CD14-positive monocyte (primary cell): Measurements from ENCODE around the gene ITPRIPL2. TPM values are rescaled to one million over a fixed set of nuclear protein-coding genes. Genes with fewer than 3 reads are reported as not detected.
A peak's percentile ranks its signal among the peaks of the same experiment; 100 is the strongest.

ENCODE experiments used
- DNase-seq, 3 donors: peaks; one replicate each; pipeline ENCODE4 v3.0.0-alpha.2; 2011 to 2022
- H2AFZ ChIP-seq: 2 replicates; pipeline ENCODE4 v1.6.0; 2012; ENCODE audit warnings: mild to moderate bottlenecking, low read depth, low read length, inconsistent platforms; ENCODE audit not compliant: insufficient read depth, poor library complexity, severe bottlenecking
- H3K27ac ChIP-seq, 2 donors: 1 replicate in 1 of 2; 2 replicates in 1 of 2; pipeline ENCODE4 v1.5.1; 2012 to 2013; ENCODE audit warnings: low read length in 2 of 2, control low read depth in 1 of 2, inconsistent platforms in 1 of 2, low read depth in 1 of 2, mild to moderate bottlenecking in 1 of 2
- H3K27me3 ChIP-seq, 2 donors: one replicate each; pipeline versions ENCODE4 v1.6.0 to v1.6.1; 2011 to 2013; ENCODE audit warnings: low read length in 2 of 2; ENCODE audit not compliant: control insufficient read depth in 2 of 2, insufficient read depth in 2 of 2
- H3K36me3 ChIP-seq, 2 donors: replicated peaks in 1 of 2; 1 replicate in 1 of 2; 2 replicates in 1 of 2; pipeline versions ENCODE4 v1.5.1 to v1.6.1; 2012 to 2013; ENCODE audit warnings: low read length in 2 of 2, control low read depth in 1 of 2, inconsistent platforms in 1 of 2, mild to moderate bottlenecking in 1 of 2; ENCODE audit not compliant: insufficient read depth in 2 of 2, control insufficient read depth in 1 of 2
- H3K4me1 ChIP-seq, 2 donors: 1 replicate in 1 of 2; 2 replicates in 1 of 2; pipeline versions ENCODE4 v1.5.1 to v1.6.1; 2012 to 2013; ENCODE audit warnings: low read length in 2 of 2, control low read depth in 1 of 2, inconsistent platforms in 1 of 2, mild to moderate bottlenecking in 1 of 2, moderate library complexity in 1 of 2; ENCODE audit not compliant: insufficient read depth in 2 of 2, control insufficient read depth in 1 of 2
- H3K4me2 ChIP-seq: replicated peaks from 2 replicates; pipeline ENCODE3; 2012; ENCODE audit warnings: low read length, moderate library complexity, mild to moderate bottlenecking; ENCODE audit not compliant: poor library complexity, severe bottlenecking; ENCODE audit errors: extremely low read depth
- H3K4me3 ChIP-seq, 3 experiments: fragments of 200-600 bp in 1 of 3; sonication (generic) in 1 of 3; replicated peaks in 1 of 3; 1 replicate in 2 of 3; 2 replicates in 1 of 3; pipeline ENCODE4 v1.5.1; 2011 to 2013; ENCODE audit warnings: low read length in 3 of 3, mild to moderate bottlenecking in 3 of 3, control low read depth in 2 of 3, low read depth in 2 of 3, inconsistent platforms in 1 of 3, moderate library complexity in 1 of 3
- H3K79me2 ChIP-seq: 2 replicates; pipeline ENCODE4 v1.6.0; 2012; ENCODE audit warnings: mild to moderate bottlenecking, control low read depth, inconsistent platforms, low read length, moderate library complexity; ENCODE audit not compliant: insufficient read depth
- H3K9ac ChIP-seq: 2 replicates; pipeline ENCODE4 v1.6.0; 2017; ENCODE audit warnings: low read length, mild to moderate bottlenecking; ENCODE audit not compliant: insufficient read depth, poor library complexity, severe bottlenecking
- H3K9me3 ChIP-seq, 2 donors: replicated peaks in 1 of 2; 1 replicate in 1 of 2; 2 replicates in 1 of 2; pipeline versions ENCODE4 v1.5.1 to v1.6.1; 2012 to 2013; ENCODE audit warnings: low read length in 2 of 2, control low read depth in 1 of 2; ENCODE audit not compliant: control insufficient read depth in 1 of 2, insufficient read depth in 1 of 2
- H4K20me1 ChIP-seq: 2 replicates; pipeline ENCODE4 v1.6.0; 2012; ENCODE audit warnings: mild to moderate bottlenecking, low read length, control low read depth, moderate library complexity; ENCODE audit not compliant: insufficient read depth
- H3K27ac Mint-ChIP-seq, 7 donors: one replicate each; pipeline ENCODE4 v1.8.0; 2020; ENCODE audit warnings: mild to moderate bottlenecking in 7 of 7, mixed read lengths in 7 of 7, moderate library complexity in 6 of 7, inconsistent platforms in 2 of 7
- H3K27me3 Mint-ChIP-seq, 3 donors: one replicate each; pipeline ENCODE4 v1.8.0; 2021 to 2022; ENCODE audit warnings: low read depth in 3 of 3, mild to moderate bottlenecking in 3 of 3, mixed read lengths in 3 of 3, moderate library complexity in 3 of 3, inconsistent platforms in 1 of 3
- H3K36me3 Mint-ChIP-seq, 2 donors: one replicate each; pipeline ENCODE4 v1.8.0; 2020; ENCODE audit warnings: mixed read lengths in 2 of 2, inconsistent platforms in 1 of 2, mild to moderate bottlenecking in 1 of 2
- H3K4me1 Mint-ChIP-seq: one replicate; pipeline ENCODE4 v1.8.0; 2020; ENCODE audit warnings: mild to moderate bottlenecking, mixed read lengths
- H3K4me3 Mint-ChIP-seq, 2 donors: one replicate each; pipeline ENCODE4 v1.8.0; 2020; ENCODE audit warnings: mild to moderate bottlenecking in 2 of 2, mixed read lengths in 2 of 2, moderate library complexity in 1 of 2
- H3K9me3 Mint-ChIP-seq, 7 donors: one replicate each; pipeline ENCODE4 v1.8.0; 2020 to 2022; ENCODE audit warnings: mixed read lengths in 7 of 7, mild to moderate bottlenecking in 6 of 7, moderate library complexity in 6 of 7, inconsistent platforms in 2 of 7
- WGBS: methylation state at CpG from one replicate; pipeline ENCODE4 v1.1.5; 2013; ENCODE audit warnings: missing lambda C conversion rate; ENCODE audit not compliant: insufficient coverage; 5-methylcytosine and 5-hydroxymethylcytosine counted together
- intact Hi-C, 2 donors: fragments of 100-400 bp; cut with micrococcal nuclease; formaldehyde crosslinking; loops; one replicate each; pipeline versions ENCODE4 v1.15.0 to v1.15.1; 2023
- polyA plus RNA-seq, 3 donors: library from polyadenylated mRNA; depleted of rRNA in 1 of 3; unstranded in 2 of 3; stranded (reverse) in 1 of 3; fragments of 300-500 nt in 2 of 3; fragments of >200 nt in 1 of 3; fragmentation: Illumina TruSeq in 2 of 3; gene quantifications; 1 replicate in 2 of 3; 2 replicates in 1 of 3; pipeline ENCODE4 v1.2.3, GENCODE V29; 2012 to 2021
- TF ChIP-seq, protein P1 (sequence below): fragments of 200-600 bp; IDR thresholded peaks from one replicate; pipeline ENCODE4 v1.8.0; 2022; ENCODE audit warnings: antibody characterized with exemption, mild to moderate bottlenecking

ITPRIPL2 gene
- polyA plus RNA-seq, 3 donors, result 7.9 to 9.0 (median 8.2) TPM

DNA sequence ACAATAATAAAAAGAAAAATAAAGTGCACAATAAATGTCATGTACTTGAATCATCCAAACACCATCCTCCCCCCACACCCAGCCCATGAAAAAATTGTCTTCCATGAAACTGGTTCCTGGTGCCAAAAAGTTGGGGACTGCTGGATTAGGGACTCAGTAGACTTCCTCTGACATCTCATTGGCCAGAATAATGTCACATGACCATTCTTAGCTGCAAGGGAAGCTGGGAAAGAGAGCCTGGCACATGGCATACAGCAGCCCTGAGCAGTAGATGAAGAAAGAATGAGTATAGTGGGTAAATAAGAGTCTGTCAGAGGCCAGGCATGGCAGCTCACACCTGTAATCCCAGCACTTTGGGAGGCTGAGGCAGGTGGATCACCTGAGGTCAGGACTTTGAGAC is 12.5 kb downstream of the ITPRIPL2 start:
- Mint-ChIP-seq H3K27ac (no peak overlapping the region), H3K36me3 (peaks cover 9 to 10% of the 10 kb centered on the region in 2 donors), H3K9me3 (peaks cover 0 to 12% (median 4%) of the 10 kb centered on the region in 7 donors), H3K4me3 (no peak overlapping the region), H3K27me3 (no peaks in the 10 kb centered on the region), H3K4me1 (peaks cover 40% of the 10 kb centered on the region)
- no peak for DNase-seq
- Histone ChIP-seq H3K4me2 (no peak overlapping the region), H3K9ac (no peak overlapping the region), H3K36me3 (peaks cover 0 to 3% of the 10 kb centered on the region in 2 donors), H3K4me1 (peaks cover 41 to 45% of the 10 kb centered on the region in 2 donors), H3K79me2 (peaks cover 3% of the 10 kb centered on the region), H3K27me3 (no peaks in the 10 kb centered on the region), H3K4me3 (no peak overlapping the region), H3K27ac (no peak overlapping the region), H3K9me3 (peaks cover 0 to 6% of the 10 kb centered on the region in 2 donors), H2AFZ (no peak overlapping the region), H4K20me1 (no peaks in the 10 kb centered on the region)
- TF ChIP-seq, protein P1, sequence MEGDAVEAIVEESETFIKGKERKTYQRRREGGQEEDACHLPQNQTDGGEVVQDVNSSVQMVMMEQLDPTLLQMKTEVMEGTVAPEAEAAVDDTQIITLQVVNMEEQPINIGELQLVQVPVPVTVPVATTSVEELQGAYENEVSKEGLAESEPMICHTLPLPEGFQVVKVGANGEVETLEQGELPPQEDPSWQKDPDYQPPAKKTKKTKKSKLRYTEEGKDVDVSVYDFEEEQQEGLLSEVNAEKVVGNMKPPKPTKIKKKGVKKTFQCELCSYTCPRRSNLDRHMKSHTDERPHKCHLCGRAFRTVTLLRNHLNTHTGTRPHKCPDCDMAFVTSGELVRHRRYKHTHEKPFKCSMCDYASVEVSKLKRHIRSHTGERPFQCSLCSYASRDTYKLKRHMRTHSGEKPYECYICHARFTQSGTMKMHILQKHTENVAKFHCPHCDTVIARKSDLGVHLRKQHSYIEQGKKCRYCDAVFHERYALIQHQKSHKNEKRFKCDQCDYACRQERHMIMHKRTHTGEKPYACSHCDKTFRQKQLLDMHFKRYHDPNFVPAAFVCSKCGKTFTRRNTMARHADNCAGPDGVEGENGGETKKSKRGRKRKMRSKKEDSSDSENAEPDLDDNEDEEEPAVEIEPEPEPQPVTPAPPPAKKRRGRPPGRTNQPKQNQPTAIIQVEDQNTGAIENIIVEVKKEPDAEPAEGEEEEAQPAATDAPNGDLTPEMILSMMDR, result no peak
- intact Hi-C loops, result no loop called here

DNA sequence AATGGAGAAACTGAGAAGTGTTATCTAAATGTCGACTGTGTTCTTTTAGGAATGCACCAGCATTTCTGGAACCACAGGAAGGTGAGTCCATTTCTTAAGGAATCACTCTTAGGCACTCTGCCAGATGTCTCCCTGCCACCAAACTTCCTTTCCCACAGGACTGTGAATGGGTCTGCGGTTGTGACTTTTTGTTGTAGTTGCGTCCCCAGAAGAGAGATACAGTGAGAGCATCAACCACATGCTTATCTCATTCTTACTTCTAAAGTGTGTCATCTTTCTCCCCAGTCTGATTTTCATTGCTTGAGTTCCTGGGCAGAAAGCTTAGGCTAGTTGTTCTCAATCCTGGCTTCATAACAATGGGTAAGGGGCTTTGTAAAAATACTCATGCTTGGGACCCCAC is 13.4 kb downstream of the ITPRIPL2 start:
- Mint-ChIP-seq H3K4me1 (peaks cover 43% of the 10 kb centered on the region), H3K9me3 (peaks cover 0 to 12% (median 4%) of the 10 kb centered on the region in 7 donors), H3K27me3 (no peaks in the 10 kb centered on the region), H3K36me3 (peaks cover 6 to 9% of the 10 kb centered on the region in 2 donors), H3K4me3 (no peak overlapping the region), H3K27ac (peak overlapping the region in 1 of 7 donors; percentile 35)
- TF ChIP-seq, protein P1, result no peak
- H3K79me2 ChIP-seq, result no peaks in the 10 kb centered on the region
- H3K9ac ChIP-seq, result no peak overlapping the region
- H3K4me1 ChIP-seq, result peaks cover 44 to 47% of the 10 kb centered on the region in 2 donors
- no peak overlapping the region for H3K4me3 ChIP-seq
- H3K27ac ChIP-seq, result no peak overlapping the region
- DNase-seq, result no peak
- intact Hi-C loops, result no loop called here
- 80% methylated on average over 1 of the region's 3 CpGs for WGBS
- H4K20me1 ChIP-seq, result no peaks in the 10 kb centered on the region
- no peaks in the 10 kb centered on the region for H3K36me3 ChIP-seq
- H3K27me3 ChIP-seq, result no peaks in the 10 kb centered on the region
- peaks cover 0 to 6% of the 10 kb centered on the region in 2 donors for H3K9me3 ChIP-seq
- H3K4me2 ChIP-seq, result no peak overlapping the region
- H2AFZ ChIP-seq, result no peak overlapping the region
